Stimulated activated CD4-positive, alpha-beta T cell treated with anti-CD3 and anti-CD28 coated beads, Interleukin-15, amount 100 ng/mL, for 24 hours (primary cell): Measurements from ENCODE around the gene RORC.
"Not testable (repeated sequence)": the region's sequence is repeated elsewhere in the genome, so short reads cannot be mapped to it uniquely, and the experiment has no call there.

Experiments used
- DNase-seq: peaks from one replicate; pipeline ENCODE4 v3.0.0-alpha.2; 2020

RORC gene

GRCh38 chr1:151803915-151804314 is 27.7 kb downstream of the RORC start:
- no peak for DNase-seq

GRCh38 chr1:151803164-151803563 is 28.4 kb downstream of the RORC start:
- no peak for DNase-seq

- DNase-seq, result no peak
Observed at GRCh38 chr1:151802372-151802771, 29.2 kb downstream of the RORC start.

DNA sequence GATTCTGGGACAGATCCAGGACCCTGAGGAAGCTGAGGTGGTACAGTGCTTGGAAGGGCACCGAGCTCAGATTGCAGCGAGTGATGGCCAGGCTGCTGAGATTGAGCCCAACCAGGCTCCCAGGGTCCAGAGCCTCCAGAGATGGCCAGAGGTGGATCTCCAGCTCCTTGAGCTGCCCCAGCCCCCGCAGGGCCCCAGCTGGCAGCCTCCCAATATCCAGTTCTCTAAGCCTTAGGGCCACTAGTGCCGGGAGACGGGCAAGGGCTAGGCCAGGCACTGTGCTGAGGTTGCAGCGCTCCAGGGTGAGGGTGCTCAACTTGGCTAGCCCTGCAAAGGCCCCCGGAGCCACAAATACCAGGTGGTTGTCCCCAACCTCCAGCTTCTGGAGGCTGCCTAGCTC is 29.8 kb downstream of the RORC start:
- DNase-seq, result no peak

DNA sequence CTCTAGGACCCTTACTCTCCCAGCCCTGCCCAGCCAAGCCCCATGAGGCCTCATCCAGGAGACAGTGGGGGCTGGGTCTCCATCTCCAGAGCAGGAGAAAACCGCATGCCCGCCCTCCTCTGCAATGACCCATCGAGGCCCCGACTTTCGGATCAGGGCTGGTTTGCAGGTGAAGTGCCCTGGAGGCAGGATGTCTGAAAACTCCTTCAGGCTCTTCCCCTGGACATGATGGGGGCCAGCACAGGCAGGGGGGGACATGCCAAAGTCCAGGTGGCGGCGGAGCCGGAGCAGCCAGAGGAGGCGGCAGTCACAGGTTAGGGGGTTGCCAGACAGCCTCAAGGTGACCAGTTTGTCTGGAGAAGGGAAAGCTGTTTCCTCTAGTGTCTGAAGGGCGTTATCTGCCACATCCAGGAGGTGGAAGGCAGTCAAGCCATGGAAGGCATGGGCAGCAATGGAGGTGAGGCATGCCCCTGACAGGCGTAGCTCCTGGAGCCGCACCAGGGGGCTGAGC is 30.2 kb downstream of the RORC start:
- DNase-seq, result no peak

GRCh38 chr1:151800830-151801229 is 30.8 kb downstream of the RORC start:
- no peak for DNase-seq

GRCh38 chr1:151799179-151800022 is 32.2 kb downstream of the RORC start:
- DNase-seq, result no peak

DNA sequence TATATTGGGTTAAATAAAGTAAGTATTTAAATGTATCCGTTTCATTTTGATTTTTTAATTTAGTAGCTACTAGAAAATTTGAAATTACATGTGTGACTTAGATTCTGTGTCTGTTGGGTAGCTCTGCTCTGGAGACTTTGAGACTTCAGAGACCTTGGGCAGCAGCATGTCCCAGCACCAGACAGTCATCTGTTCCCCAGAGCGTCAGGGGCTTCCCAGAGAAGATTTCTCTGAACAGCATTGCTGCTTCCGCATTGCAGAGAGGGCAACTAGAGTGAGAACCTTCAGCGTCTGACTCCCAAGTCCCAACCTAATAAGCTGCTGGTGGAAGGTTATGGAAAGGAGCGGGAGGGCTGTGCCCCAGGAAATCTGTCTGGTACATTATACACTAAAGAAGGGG is 33.0 kb downstream of the RORC start:
- no peak for DNase-seq

DNA sequence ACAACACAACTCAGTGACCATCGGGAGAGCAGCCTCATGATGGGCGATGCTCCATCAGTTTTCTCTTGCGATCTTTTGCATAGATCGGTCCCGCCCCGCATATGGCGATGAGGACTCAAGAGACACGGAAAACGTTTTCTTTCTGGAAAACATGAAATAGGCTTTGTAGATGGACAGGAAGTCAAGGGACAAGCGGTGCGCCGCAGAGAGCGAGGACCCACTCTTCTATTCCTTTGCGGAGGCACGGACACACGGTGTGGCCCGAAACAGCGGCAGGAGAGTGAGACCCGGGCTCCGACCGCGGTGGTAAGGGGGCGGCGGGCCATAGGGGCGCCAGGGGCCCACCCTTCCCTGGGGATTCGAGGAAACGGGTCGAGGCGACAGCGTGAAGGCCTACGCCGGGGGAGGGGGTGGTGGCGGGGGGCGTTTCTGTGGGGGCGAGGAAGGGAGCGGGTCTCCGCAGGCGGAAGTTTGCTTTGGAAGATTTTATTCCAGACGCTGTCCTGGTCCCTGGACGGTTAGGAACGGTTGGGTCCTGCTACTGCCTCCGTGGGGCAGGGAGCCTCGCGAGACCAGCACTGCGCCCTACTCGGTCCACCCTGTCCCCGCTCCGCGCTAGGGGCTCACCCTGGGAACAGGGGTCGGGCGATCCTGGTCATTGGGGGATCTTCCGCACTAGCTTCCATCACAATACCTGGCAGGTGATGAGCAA is 40.5 kb downstream of the RORC start:
- DNase-seq, result peak; percentile 20

- peak; percentile 99 for DNase-seq
Observed at GRCh38 chr1:151790071-151790939, 41.3 kb downstream of the RORC start, which contains the start of gene TDRKH. Gene TDRKH, minus strand, starts transcription at chr1:151790500. Its CDS starts 7,478 bp downstream, at chr1:151783022.

- no peak for DNase-seq
Observed at GRCh38 chr1:151787689-151788088, 43.9 kb downstream of the RORC start.

DNA sequence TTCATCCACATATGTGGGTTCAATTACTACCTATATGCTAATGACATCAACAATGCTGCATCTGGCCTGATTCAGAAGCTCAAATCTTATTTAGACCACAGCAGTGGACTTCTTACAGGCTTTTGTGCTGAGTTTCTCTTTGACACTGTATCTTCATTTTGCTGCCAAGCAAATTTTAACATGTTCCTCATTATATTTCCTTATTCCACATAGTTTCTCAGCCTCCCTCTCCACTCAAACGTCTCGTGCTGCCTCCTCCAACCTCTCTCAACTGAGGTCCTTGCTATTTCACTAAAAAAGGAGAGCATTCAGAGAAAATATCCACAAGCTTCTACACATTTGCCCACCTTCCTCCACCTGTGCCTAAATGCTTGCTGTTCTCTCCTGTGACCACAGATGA is 47.8 kb downstream of the RORC start:
- no peak for DNase-seq

GRCh38 chr1:151782741-151783140 is 48.9 kb downstream of the RORC start:
- DNase-seq, result no peak

GRCh38 chr1:151782026-151782425 is 49.6 kb downstream of the RORC start:
- DNase-seq, result not testable (repeated sequence)

GRCh38 chr1:151780736-151781135 is 50.9 kb downstream of the RORC start:
- not testable (repeated sequence) for DNase-seq

- no peak for DNase-seq
Observed at GRCh38 chr1:151779852-151780251, 51.8 kb downstream of the RORC start.

DNA sequence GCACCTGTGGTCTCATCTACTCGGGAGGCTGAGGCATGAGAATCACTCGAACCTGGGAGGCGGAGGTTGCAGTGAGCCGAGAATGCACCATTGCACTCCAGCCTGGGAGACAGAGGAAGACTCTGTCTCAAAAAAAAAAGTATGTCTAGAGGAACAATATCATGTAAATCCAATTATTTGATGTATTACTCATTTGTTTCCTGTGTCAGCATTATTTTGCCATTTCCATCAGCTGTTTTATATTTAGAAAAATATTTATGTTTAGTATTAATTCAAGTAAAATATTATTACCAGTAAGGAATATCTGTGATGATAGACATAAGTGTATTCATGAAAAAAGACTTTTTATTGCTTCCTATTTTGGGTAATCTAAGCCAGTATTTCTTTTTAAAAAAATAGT is 54.3 kb downstream of the RORC start:
- no peak for DNase-seq

DNA sequence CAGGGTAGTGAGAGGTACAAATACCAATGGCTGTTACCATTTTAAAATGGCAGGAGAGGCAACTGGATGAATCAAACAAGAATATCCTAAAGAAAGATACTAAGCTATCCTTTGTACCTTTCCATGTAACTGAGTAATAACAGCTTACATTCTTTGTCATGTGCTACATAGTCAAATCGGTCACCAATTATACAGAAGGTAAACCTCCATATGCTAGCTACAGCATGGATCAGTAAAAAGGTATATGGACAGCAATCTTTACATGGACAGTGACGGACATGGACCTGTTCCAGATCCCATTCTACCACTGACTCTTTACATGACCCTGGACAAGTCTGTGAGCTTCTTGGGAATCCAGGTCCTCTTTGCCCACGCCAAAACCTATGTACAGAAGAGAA is 54.9 kb downstream of the RORC start:
- DNase-seq, result no peak

GRCh38 chr1:151775894-151776664 is 55.5 kb downstream of the RORC start:
- no peak for DNase-seq

- DNase-seq, result no peak
Observed at GRCh38 chr1:151774256-151774922, 57.2 kb downstream of the RORC start.

DNA sequence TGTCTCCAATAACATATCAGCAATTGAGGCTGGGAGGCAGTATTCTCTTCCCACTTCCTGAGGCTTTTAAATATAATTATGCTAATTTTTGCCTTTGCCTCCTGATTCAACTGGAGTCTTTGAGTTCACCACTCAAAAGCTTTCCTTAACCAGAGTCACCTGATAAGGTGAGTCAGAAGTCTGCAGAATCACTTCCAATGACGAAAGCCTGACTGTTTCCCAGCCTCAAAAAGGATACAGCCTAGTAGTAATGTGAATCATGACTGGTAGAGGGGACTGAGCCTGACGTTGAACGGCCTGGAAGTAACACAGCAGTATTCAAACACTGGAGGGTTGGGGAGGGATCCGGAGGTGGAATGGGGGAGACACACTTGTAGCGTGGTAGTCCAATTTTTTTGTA is 57.9 kb downstream of the RORC start:
- no peak for DNase-seq

GRCh38 chr1:151769270-151769669 is 62.3 kb downstream of the RORC start:
- not testable (repeated sequence) for DNase-seq
